IMR-90 (cell line): ENCODE results near the gene MIEN1. TPM values are rescaled to one million over a fixed set of nuclear protein-coding genes. Genes with fewer than 3 reads are reported as not detected.

Experiments used
- ATAC-seq: fragments of 200-7000 bp; cut with Tn5 transposase; 2 replicates; pipeline ENCODE4 v1.9.1; 2020; ENCODE audit warnings: low read depth, mild to moderate bottlenecking, moderate library complexity
- BruUV-seq: library from RNA; stranded (reverse); fragments of 400-500 nt; replicated peaks from 2 replicates; lab custom pipeline; 2021; lab: Mats Ljungman, UMichigan
- CTCF ChIA-PET: fragments of 300-600 bp; formaldehyde crosslinking; extraction: SDS; loops from one replicate; lab custom pipeline; 2021; ENCODE audit warnings: antibody characterized with exemption; lab: Yijun Ruan, JAX
- POLR2A ChIA-PET: fragments of 300-600 bp; sonication (Branson Sonifier 250); formaldehyde crosslinking; loops from one replicate; lab custom pipeline; 2022; ENCODE audit warnings: antibody characterized with exemption; ENCODE audit not compliant: unreplicated experiment; lab: Charles Lee
- DNase-seq: peaks from one replicate; pipeline ENCODE4 v3.0.0; 2013
- H2AFZ ChIP-seq: replicated peaks from 2 replicates; pipeline ENCODE3; 2013; ENCODE audit warnings: low read length, mild to moderate bottlenecking; ENCODE audit not compliant: poor library complexity
- H2AK5ac ChIP-seq: 2 replicates; pipeline ENCODE4 v1.6.1; 2013; ENCODE audit warnings: low read depth, low read length, inconsistent platforms
- H2AK9ac ChIP-seq: replicated peaks from 2 replicates; pipeline ENCODE3; 2013; ENCODE audit warnings: mild to moderate bottlenecking, low read depth, low read length, moderate library complexity; ENCODE audit not compliant: poor library complexity
- H2BK120ac ChIP-seq: 2 replicates; pipeline ENCODE4 v1.6.1; 2013; ENCODE audit warnings: low read depth, low read length, inconsistent platforms
- H2BK15ac ChIP-seq: 3 replicates; pipeline ENCODE4 v1.6.1; 2013; ENCODE audit warnings: low read depth, low read length, inconsistent platforms
- H2BK20ac ChIP-seq: 2 replicates; pipeline ENCODE4 v1.6.1; 2013; ENCODE audit warnings: low read depth, mild to moderate bottlenecking, inconsistent platforms, low read length, moderate library complexity
- H2BK5ac ChIP-seq: 2 replicates; pipeline ENCODE4 v1.6.1; 2013; ENCODE audit warnings: mild to moderate bottlenecking, low read depth, low read length, inconsistent platforms; ENCODE audit not compliant: poor library complexity, severe bottlenecking
- H3K14ac ChIP-seq: replicated peaks from 2 replicates; pipeline ENCODE4 v1.6.1; 2013; ENCODE audit warnings: low read depth, low read length, inconsistent platforms
- H3K18ac ChIP-seq: 2 replicates; pipeline ENCODE4 v1.6.1; 2013; ENCODE audit warnings: low read depth, low read length, control low read depth
- H3K23ac ChIP-seq: 2 replicates; pipeline ENCODE4 v1.6.1; 2013; ENCODE audit warnings: low read depth, low read length, inconsistent platforms
- H3K27ac ChIP-seq: 2 replicates; pipeline ENCODE4 v1.5.1; 2013; ENCODE audit warnings: mild to moderate bottlenecking, control low read depth, low read length; ENCODE audit not compliant: insufficient read depth
- H3K27me3 ChIP-seq: 2 replicates; pipeline ENCODE4 v1.6.1; 2013; ENCODE audit warnings: low read length; ENCODE audit not compliant: control insufficient read depth, insufficient read depth
- H3K36me3 ChIP-seq: 2 replicates; pipeline ENCODE4 v1.6.1; 2013; ENCODE audit warnings: low read length, mixed read lengths; ENCODE audit not compliant: control insufficient read depth, insufficient read depth
- H3K4ac ChIP-seq: 2 replicates; pipeline ENCODE4 v1.6.1; 2013; ENCODE audit warnings: low read depth, low read length, inconsistent platforms
- H3K4me1 ChIP-seq: 2 replicates; pipeline ENCODE4 v1.6.1; 2013; ENCODE audit warnings: low read length, mixed read lengths; ENCODE audit not compliant: control insufficient read depth, insufficient read depth
- H3K4me2 ChIP-seq: 2 replicates; pipeline ENCODE4 v1.6.1; 2013; ENCODE audit warnings: low read depth, mild to moderate bottlenecking, control low read depth, low read length, moderate library complexity
- H3K4me3 ChIP-seq: 2 replicates; pipeline ENCODE4 v1.5.1; 2013; ENCODE audit warnings: low read depth, mild to moderate bottlenecking, control low read depth, low read length, moderate library complexity; ENCODE audit not compliant: insufficient read depth
- H3K56ac ChIP-seq: 2 replicates; pipeline ENCODE4 v1.6.1; 2013; ENCODE audit warnings: low read length, inconsistent platforms; ENCODE audit not compliant: insufficient read depth; ENCODE audit errors: extremely low read depth
- H3K79me1 ChIP-seq, 2 experiments: 2 replicates each; pipeline ENCODE4 v1.6.1; 2013; ENCODE audit warnings: low read length in 2 of 2, inconsistent platforms in 1 of 2, low read depth in 1 of 2
- H3K9ac ChIP-seq: 2 replicates; pipeline ENCODE4 v1.6.1; 2013; ENCODE audit warnings: low read depth, low read length, control low read depth
- H3K9me1 ChIP-seq: 2 replicates; pipeline ENCODE4 v1.6.1; 2013; ENCODE audit warnings: low read length, inconsistent platforms; ENCODE audit not compliant: insufficient read depth
- H3K9me3 ChIP-seq: 2 replicates; pipeline ENCODE4 v1.6.1; 2013; ENCODE audit warnings: low read length; ENCODE audit not compliant: control insufficient read depth, insufficient read depth
- H4K20me1 ChIP-seq: 2 replicates; pipeline ENCODE4 v1.6.1; 2013; ENCODE audit warnings: low read length, inconsistent platforms; ENCODE audit not compliant: insufficient read depth
- H4K5ac ChIP-seq: 2 replicates; pipeline ENCODE4 v1.6.1; 2013; ENCODE audit warnings: mild to moderate bottlenecking, low read depth, low read length, control low read depth
- H4K8ac ChIP-seq, 2 experiments: 2 replicates each; pipeline ENCODE4 v1.6.1; 2013; ENCODE audit warnings: low read depth in 2 of 2, low read length in 2 of 2, control low read depth in 1 of 2, inconsistent platforms in 1 of 2
- H4K91ac ChIP-seq: 2 replicates; pipeline ENCODE4 v1.6.1; 2013; ENCODE audit warnings: low read depth, low read length, inconsistent platforms; ENCODE audit not compliant: insufficient read depth
- FOS ChIP-seq: fragments of 150-350 bp; IDR thresholded peaks from 2 replicates; pipeline ENCODE4 v1.6.1; 2016; ENCODE audit warnings: low read depth, low read length
- MAFK ChIP-seq: IDR thresholded peaks from 2 replicates; pipeline ENCODE4 v1.6.1; 2012; ENCODE audit warnings: low read depth, low read length, improper control_type of control experiment
- POLR2A ChIP-seq: IDR thresholded peaks from 2 replicates; pipeline ENCODE4 v1.6.1; 2012; ENCODE audit warnings: mild to moderate bottlenecking, low read depth, low read length
- RAD21 ChIP-seq: IDR thresholded peaks from 2 replicates; pipeline ENCODE4 v1.6.1; 2012; ENCODE audit warnings: low read length, improper control_type of control experiment
- RCOR1 ChIP-seq: IDR thresholded peaks from 2 replicates; pipeline ENCODE4 v1.6.1; 2012; ENCODE audit warnings: mild to moderate bottlenecking, low read length, improper control_type of control experiment; ENCODE audit not compliant: insufficient replicate concordance
- RFX5 ChIP-seq: IDR thresholded peaks from 2 replicates; pipeline ENCODE4 v1.8.0; 2012; ENCODE audit warnings: low read depth, mild to moderate bottlenecking, low read length, moderate library complexity
- SMC3 ChIP-seq: fragments of 150-350 bp; IDR thresholded peaks from 2 replicates; pipeline ENCODE4 v1.6.1; 2016; ENCODE audit warnings: low read depth, mild to moderate bottlenecking, antibody characterized with exemption, low read length, moderate library complexity
- WGBS, 2 experiments: methylation state at CpG; one replicate each; pipeline versions ENCODE4 v1.1.5 to v1.1.7; 2013; ENCODE audit warnings: missing lambda C conversion rate in 2 of 2; ENCODE audit not compliant: insufficient read length in 1 of 2; ENCODE audit errors: extremely low coverage in 2 of 2; 5-methylcytosine and 5-hydroxymethylcytosine counted together
- dilution Hi-C: fragments of 300-500 bp; cut with HindIII; formaldehyde crosslinking; loops from one replicate; pipeline ENCODE4 v1.14.3; 2018; ENCODE audit warnings: low sequenced_read_pairs; ENCODE audit not compliant: unreplicated experiment
- in situ Hi-C: fragments of 300-500 bp; cut with MboI; formaldehyde crosslinking; loops from 3 replicates; pipeline ENCODE4 v1.14.3; 2019; ENCODE audit warnings: low sequenced_read_pairs, inconsistent platforms, mixed read lengths
- intact Hi-C: fragments of 100-400 bp; cut with micrococcal nuclease; formaldehyde crosslinking; loops from 2 replicates; pipeline ENCODE4 v1.10.0; 2022
- polyA plus RNA-seq, 3 experiments: library from polyadenylated mRNA; depleted of rRNA; stranded (reverse); fragments of >200 nt; gene quantifications; 2 replicates each; pipeline ENCODE4 v1.2.3, GENCODE V29; 2012; ENCODE audit warnings: low replicate concordance in 1 of 3
- total RNA-seq: library from RNA; depleted of rRNA; stranded (reverse); fragments of >200 nt; gene quantifications from 2 replicates; pipeline ENCODE4 v1.2.3, GENCODE V29; 2012
- TF ChIP-seq, protein P1 (sequence below): fragments of 150-350 bp; IDR thresholded peaks from 2 replicates; pipeline ENCODE4 v1.6.1; 2016; ENCODE audit warnings: low read depth, mild to moderate bottlenecking, low read length, moderate library complexity, borderline replicate concordance

Gene MIEN1
- total and polyA plus RNA-seq, 2 of the 4 experiments (the other 2 are of a cell fraction): 20.3 to 75.6 TPM

GRCh38 chr17:39777534-39778365, 47.4 kb upstream of the MIEN1 start:
- no peaks in the 10 kb centered on the region for H3K36me3 ChIP-seq

More at GRCh38 chr17:39777534-39778365, 47.4 kb upstream of the MIEN1 start:
- no CpG with 5 or more reads among the region's 11 CpGs for WGBS, 2 experiments
- Histone ChIP-seq H2BK15ac (no peak overlapping the region), H4K5ac (no peak overlapping the region), H3K23ac (no peak overlapping the region), H3K79me1 (no peaks in the 10 kb centered on the region), H3K14ac (no peak overlapping the region), H4K91ac (no peak overlapping the region), H4K8ac (no peak overlapping the region), H2BK20ac (no peak overlapping the region), H3K27ac (no peak overlapping the region), H3K27me3 (peaks cover 59% of the 10 kb centered on the region), H3K9ac (no peak overlapping the region), H2AFZ (no peak overlapping the region), H3K4me1 (no peaks in the 10 kb centered on the region), H3K4me3 (no peak overlapping the region), H3K9me1 (no peaks in the 10 kb centered on the region), H2BK5ac (no peak overlapping the region), H3K18ac (no peak overlapping the region), H2AK9ac (no peak overlapping the region), H3K4ac (no peak overlapping the region), H3K9me3 (no peaks in the 10 kb centered on the region), H4K20me1 (no peaks in the 10 kb centered on the region), H3K56ac (no peak overlapping the region), H2AK5ac (no peak overlapping the region), H3K4me2 (no peak overlapping the region), H2BK120ac (no peak overlapping the region)
- intact Hi-C loops: loop anchor here (5.0 kb wide), 1 partner anchor 80 kb away; no protein-coding TSS in a partner anchor
- in situ Hi-C loops: loop anchor here (10.0 kb wide), 1 partner anchor 197 kb away; no protein-coding TSS in a partner anchor
- POLR2A ChIA-PET: no interaction called here
- TF ChIP-seq MAFK: no peak
- TF ChIP-seq, protein P1, sequence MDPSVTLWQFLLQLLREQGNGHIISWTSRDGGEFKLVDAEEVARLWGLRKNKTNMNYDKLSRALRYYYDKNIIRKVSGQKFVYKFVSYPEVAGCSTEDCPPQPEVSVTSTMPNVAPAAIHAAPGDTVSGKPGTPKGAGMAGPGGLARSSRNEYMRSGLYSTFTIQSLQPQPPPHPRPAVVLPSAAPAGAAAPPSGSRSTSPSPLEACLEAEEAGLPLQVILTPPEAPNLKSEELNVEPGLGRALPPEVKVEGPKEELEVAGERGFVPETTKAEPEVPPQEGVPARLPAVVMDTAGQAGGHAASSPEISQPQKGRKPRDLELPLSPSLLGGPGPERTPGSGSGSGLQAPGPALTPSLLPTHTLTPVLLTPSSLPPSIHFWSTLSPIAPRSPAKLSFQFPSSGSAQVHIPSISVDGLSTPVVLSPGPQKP: no peak
- TF ChIP-seq RFX5: no peak
- no peak for TF ChIP-seq RCOR1
- TF ChIP-seq POLR2A: no peak
- no peak for TF ChIP-seq RAD21
- TF ChIP-seq FOS: no peak
- no peak for TF ChIP-seq SMC3
- CTCF ChIA-PET: no interaction called here
- dilution Hi-C loops: no loop called here
- DNase-seq: no peak
- no peak for ATAC-seq
- no TSS peak for BruUV-seq
